Panc1 (cell line): Measurements from ENCODE around the gene EYS.

Experiments
- CTCF ChIP-seq: fragments of 450-650 bp; IDR thresholded peaks from 2 replicates; pipeline ENCODE4 v1.5.1; 2017; ENCODE audit warnings: mild to moderate bottlenecking
- TCF7L2 ChIP-seq: IDR thresholded peaks from 2 replicates; pipeline ENCODE4 v1.6.1; 2011; ENCODE audit warnings: mild to moderate bottlenecking, low read depth, low read length, inconsistent platforms

GRCh38 chr6:63923139-63923739 lies 1783.8 kb downstream of the EYS start:
- peak; percentile 23; the same call in 1 of the 2 replicates for TF ChIP-seq CTCF
- TF ChIP-seq TCF7L2 = no peak
